GM12892 (cell line): ENCODE measurements around the gene DLG2.

Source experiments
- POLR2A ChIP-seq: IDR thresholded peaks from 2 replicates; pipeline ENCODE4 v1.6.1; 2011; ENCODE audit warnings: low read depth, low read length, control low read depth
- POLR2AphosphoS5 ChIP-seq: IDR thresholded peaks from 2 replicates; pipeline ENCODE4 v1.6.1; 2011; ENCODE audit warnings: low read depth, low read length, control low read depth
- TAF1 ChIP-seq: IDR thresholded peaks from 2 replicates; pipeline ENCODE4 v1.6.1; 2011; ENCODE audit warnings: low read depth, mild to moderate bottlenecking, control low read depth, low read length, borderline replicate concordance

- TF ChIP-seq POLR2A (no peak), TAF1 (no peak), POLR2AphosphoS5 (no peak)
These were observed 2216.3 kb downstream of the DLG2 start for GRCh38 chr11:83410605-83411565.
